ENCODE data around the gene NTF4.
A peak's percentile ranks its signal among the peaks of the same experiment; 100 is the strongest.
"Not testable (repeated sequence)": the region's sequence is repeated elsewhere in the genome, so short reads cannot be mapped to it uniquely, and the experiment has no call there.

The NTF4 gene

DNA sequence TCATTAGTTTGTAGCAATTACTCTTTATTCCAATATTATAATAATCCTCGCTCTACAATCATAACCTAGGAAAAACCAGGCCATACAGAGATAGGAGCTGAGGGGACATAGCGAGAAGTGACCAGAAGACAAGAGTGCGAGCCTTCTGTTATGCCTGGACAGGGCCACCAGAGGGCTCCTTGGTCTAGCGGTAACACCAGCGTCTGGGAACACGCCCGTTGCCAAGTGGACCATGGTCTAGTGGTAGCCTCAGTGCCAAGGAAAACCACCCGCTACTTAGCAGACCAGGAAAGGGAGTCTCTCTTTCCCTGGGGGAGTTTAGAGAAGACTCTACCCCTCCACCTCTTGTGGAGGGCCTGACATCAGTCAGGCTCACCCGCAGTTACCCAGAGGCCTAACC, 10.3 kb upstream of the NTF4 start:
- H3K9me3 ChIP-seq (ENCODE audit: control extremely low read depth in 1 of 5, control insufficient read depth in 4 of 5, insufficient read depth in 2 of 5, low read depth in 1 of 5, low read length in 4 of 5) = peaks cover 0 to 12% (median 4%) of the 10 kb centered on the region in 5 experiments
- H3K4me1 ChIP-seq (ENCODE audit: control extremely low read depth in 1 of 4, control insufficient read depth in 4 of 4, insufficient read depth in 4 of 4, low read length in 3 of 4); H3K4me3 ChIP-seq (ENCODE audit: control insufficient read depth in 1 of 7, extremely low read depth in 1 of 7, insufficient read depth in 4 of 7, low read depth in 2 of 7, low read length in 6 of 7); H3K27ac ChIP-seq (ENCODE audit: insufficient read depth in 1 of 2, low read depth in 1 of 2, low read length in 2 of 2, poor library complexity in 1 of 2, severe bottlenecking in 2 of 2); POLR2A ChIA-PET; H3K36me3 ChIP-seq (ENCODE audit: control insufficient read depth in 4 of 4, insufficient read depth in 4 of 4, low read length in 3 of 4); DNase-seq: not testable (repeated sequence)
- 4% methylated on average over 5 of the region's 9 CpGs for WGBS (ENCODE audit: insufficient coverage)
- CTCF ChIA-PET = interaction anchor here (1.3 to 2.3 kb wide), 3 partner anchors 12 to 125 kb away, joined by 3 to 5 read pairs (median 5); no protein-coding TSS in a partner anchor
- H3K27me3 ChIP-seq (replicated peaks in 2 of 5; ENCODE audit: control insufficient read depth in 4 of 5, insufficient read depth in 5 of 5, low read length in 4 of 5) = peaks cover 0 to 44% (median 20%) of the 10 kb centered on the region in 5 experiments

DNA sequence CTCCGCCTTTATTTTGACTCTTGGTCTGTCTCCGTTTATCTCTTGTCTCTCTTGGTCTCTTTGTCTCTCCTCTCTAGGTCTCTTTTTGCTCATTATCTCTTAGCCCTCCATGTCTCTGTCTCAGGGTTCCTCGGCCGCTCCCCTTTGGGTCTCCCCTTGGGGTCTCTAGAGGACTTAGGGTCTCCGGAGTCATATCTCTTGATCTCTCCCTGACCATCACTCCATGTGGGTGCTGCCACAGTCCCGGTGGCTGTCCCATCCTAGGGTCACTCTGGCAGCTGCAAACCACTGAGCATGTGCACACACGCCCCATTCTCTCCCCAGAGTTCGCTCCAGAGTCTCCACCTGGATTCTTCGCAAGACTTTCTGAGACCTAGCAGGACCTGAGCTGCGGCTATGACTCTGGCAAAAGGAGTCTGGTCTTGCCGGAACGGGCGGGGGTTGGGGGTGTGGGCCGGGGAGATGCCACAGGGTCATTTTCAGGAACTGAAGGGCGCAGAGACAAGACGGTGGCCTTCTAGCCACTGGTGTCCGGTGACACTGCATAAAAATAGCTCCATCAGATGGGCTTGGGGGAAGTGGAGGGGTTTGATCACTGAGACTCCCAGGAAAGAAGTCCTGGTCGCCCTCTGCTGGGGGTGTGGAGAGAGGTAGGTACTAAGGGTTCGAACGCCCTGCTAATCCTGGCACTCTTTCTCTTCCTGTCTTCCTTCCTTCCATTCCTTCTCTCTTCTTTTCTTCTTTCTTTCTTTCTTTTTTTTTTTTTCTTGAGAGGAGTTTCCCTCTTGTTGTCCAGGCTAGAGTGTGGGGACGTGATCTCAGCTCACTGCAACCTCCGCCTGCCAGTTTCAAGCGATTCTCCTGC, 9.1 kb upstream of the NTF4 start:
- H3K36me3 ChIP-seq (ENCODE audit: control insufficient read depth in 4 of 4, insufficient read depth in 4 of 4, low read length in 3 of 4) = no peaks in the 10 kb centered on the region
- ChIA-PET POLR2A (interaction anchor here (0.6 kb wide), 1 partner anchor 162 kb away, joined by 6 read pairs; no protein-coding TSS in a partner anchor), CTCF (interaction anchor here (0.5 to 2.3 kb wide), 12 partner anchors 13 to 286 kb away, joined by 3 to 6 read pairs (median 3); partner anchors contain the start of gene CGB7)
- H3K27ac ChIP-seq (ENCODE audit: insufficient read depth in 1 of 2, low read depth in 1 of 2, low read length in 2 of 2, poor library complexity in 1 of 2, severe bottlenecking in 2 of 2) = no peak overlapping the region
- peaks cover 0 to 12% (median 4%) of the 10 kb centered on the region in 5 experiments for H3K9me3 ChIP-seq (ENCODE audit: control extremely low read depth in 1 of 5, control insufficient read depth in 4 of 5, insufficient read depth in 2 of 5, low read depth in 1 of 5, low read length in 4 of 5)
- no peak overlapping the region for H3K4me3 ChIP-seq (ENCODE audit: control insufficient read depth in 1 of 7, extremely low read depth in 1 of 7, insufficient read depth in 4 of 7, low read depth in 2 of 7, low read length in 6 of 7)
- H3K4me1 ChIP-seq (ENCODE audit: control extremely low read depth in 1 of 4, control insufficient read depth in 4 of 4, insufficient read depth in 4 of 4, low read length in 3 of 4) = peaks cover 0 to 6% (median 6%) of the 10 kb centered on the region in 4 experiments
- DNase-seq = peak in 2 of 3 donors; percentile 31 to 34
- peaks cover 8 to 55% (median 22%) of the 10 kb centered on the region in 5 experiments for H3K27me3 ChIP-seq (replicated peaks in 2 of 5; ENCODE audit: control insufficient read depth in 4 of 5, insufficient read depth in 5 of 5, low read length in 4 of 5)
- WGBS (ENCODE audit: insufficient coverage) = 55% methylated on average over 19 of the region's 23 CpGs

GRCh38 chr19:49071860-49072547, 7.4 kb upstream of the NTF4 start:
- CTCF ChIA-PET = no interaction called here
- no peak overlapping the region for H3K4me3 ChIP-seq (ENCODE audit: control insufficient read depth in 1 of 7, extremely low read depth in 1 of 7, insufficient read depth in 4 of 7, low read depth in 2 of 7, low read length in 6 of 7)

GRCh38 chr19:49070416-49070815, 5.8 kb upstream of the NTF4 start:
- POLR2A ChIA-PET = interaction anchor here (0.6 kb wide), 1 partner anchor 11 kb away, joined by 3 read pairs; no protein-coding TSS in a partner anchor
- peaks cover 0 to 6% (median 6%) of the 10 kb centered on the region in 4 experiments for H3K4me1 ChIP-seq (ENCODE audit: control extremely low read depth in 1 of 4, control insufficient read depth in 4 of 4, insufficient read depth in 4 of 4, low read length in 3 of 4)
- H3K9me3 ChIP-seq (ENCODE audit: control extremely low read depth in 1 of 5, control insufficient read depth in 4 of 5, insufficient read depth in 2 of 5, low read depth in 1 of 5, low read length in 4 of 5) = peaks cover 0 to 12% (median 4%) of the 10 kb centered on the region in 5 experiments
- no peaks in the 10 kb centered on the region for H3K36me3 ChIP-seq (ENCODE audit: control insufficient read depth in 4 of 4, insufficient read depth in 4 of 4, low read length in 3 of 4)
- DNase-seq = no peak
- 97% methylated on average over 21 of the region's 21 CpGs for WGBS (ENCODE audit: insufficient coverage)
- peaks cover 8 to 86% (median 30%) of the 10 kb centered on the region in 5 experiments for H3K27me3 ChIP-seq (replicated peaks in 2 of 5; ENCODE audit: control insufficient read depth in 4 of 5, insufficient read depth in 5 of 5, low read length in 4 of 5)
- H3K27ac ChIP-seq (ENCODE audit: insufficient read depth in 1 of 2, low read depth in 1 of 2, low read length in 2 of 2, poor library complexity in 1 of 2, severe bottlenecking in 2 of 2) = no peak overlapping the region
- CTCF ChIA-PET = interaction anchor here (1.0 kb wide), 1 partner anchor 13 kb away, joined by 3 read pairs; no protein-coding TSS in a partner anchor
- no peak overlapping the region for H3K4me3 ChIP-seq (ENCODE audit: control insufficient read depth in 1 of 7, extremely low read depth in 1 of 7, insufficient read depth in 4 of 7, low read depth in 2 of 7, low read length in 6 of 7)

More at GRCh38 chr19:49071860-49072547, 7.4 kb upstream of the NTF4 start:
- Histone ChIP-seq H3K4me1 (ENCODE audit: control extremely low read depth in 1 of 4, control insufficient read depth in 4 of 4, insufficient read depth in 4 of 4, low read length in 3 of 4) (peaks cover 0 to 6% (median 6%) of the 10 kb centered on the region in 4 experiments), H3K36me3 (ENCODE audit: control insufficient read depth in 4 of 4, insufficient read depth in 4 of 4, low read length in 3 of 4) (no peaks in the 10 kb centered on the region), H3K27me3 (replicated peaks in 2 of 5; ENCODE audit: control insufficient read depth in 4 of 5, insufficient read depth in 5 of 5, low read length in 4 of 5) (peaks cover 8 to 70% (median 22%) of the 10 kb centered on the region in 5 experiments), H3K27ac (ENCODE audit: insufficient read depth in 1 of 2, low read depth in 1 of 2, low read length in 2 of 2, poor library complexity in 1 of 2, severe bottlenecking in 2 of 2) (no peak overlapping the region), H3K9me3 (ENCODE audit: control extremely low read depth in 1 of 5, control insufficient read depth in 4 of 5, insufficient read depth in 2 of 5, low read depth in 1 of 5, low read length in 4 of 5) (peaks cover 0 to 12% (median 4%) of the 10 kb centered on the region in 5 experiments)
- 5% methylated on average over 70 of the region's 93 CpGs for WGBS (ENCODE audit: insufficient coverage)
- POLR2A ChIA-PET = interaction anchor here (0.7 kb wide), 1 partner anchor 61 kb away, joined by 3 read pairs; no protein-coding TSS in a partner anchor
- DNase-seq = peak; percentile 13 to 52 (median 40)

DNA sequence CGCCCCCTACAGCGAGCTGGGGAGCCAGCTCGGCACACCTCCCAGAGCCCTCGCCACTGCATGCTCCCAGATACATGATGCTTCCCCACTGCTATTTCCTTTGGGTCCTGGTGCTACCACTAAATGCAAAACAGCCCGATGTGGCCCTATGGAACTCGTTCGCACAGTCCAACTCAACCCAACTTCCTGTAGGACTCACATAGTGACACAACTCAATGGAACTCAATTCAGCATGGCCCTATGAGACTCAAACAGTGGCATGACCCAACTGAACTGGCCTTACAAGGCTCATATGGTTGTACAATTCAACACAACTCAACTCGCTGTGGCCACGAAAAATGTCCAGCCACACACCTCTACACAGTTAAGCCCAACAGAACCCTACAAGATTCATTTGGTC, 4.4 kb upstream of the NTF4 start:
- H3K4me1 ChIP-seq (ENCODE audit: control extremely low read depth in 1 of 4, control insufficient read depth in 4 of 4, insufficient read depth in 4 of 4, low read length in 3 of 4) = peaks cover 0 to 8% (median 6%) of the 10 kb centered on the region in 4 experiments
- no peak for DNase-seq
- H3K27me3 ChIP-seq (replicated peaks in 2 of 5; ENCODE audit: control insufficient read depth in 4 of 5, insufficient read depth in 5 of 5, low read length in 4 of 5) = peaks cover 8 to 95% (median 32%) of the 10 kb centered on the region in 5 experiments
- H3K4me3 ChIP-seq (ENCODE audit: control insufficient read depth in 1 of 7, extremely low read depth in 1 of 7, insufficient read depth in 4 of 7, low read depth in 2 of 7, low read length in 6 of 7) = no peak overlapping the region
- no peaks in the 10 kb centered on the region for H3K36me3 ChIP-seq (ENCODE audit: control insufficient read depth in 4 of 4, insufficient read depth in 4 of 4, low read length in 3 of 4)
- ChIA-PET CTCF (interaction anchor here (0.9 to 1.4 kb wide), 2 partner anchors 8 to 29 kb away, joined by 3 to 4 read pairs; no protein-coding TSS in a partner anchor), POLR2A (no interaction called here)
- H3K9me3 ChIP-seq (ENCODE audit: control extremely low read depth in 1 of 5, control insufficient read depth in 4 of 5, insufficient read depth in 2 of 5, low read depth in 1 of 5, low read length in 4 of 5) = peaks cover 0 to 12% (median 4%) of the 10 kb centered on the region in 5 experiments
- WGBS (ENCODE audit: insufficient coverage) = 94% methylated on average over 7 of the region's 9 CpGs
- no peak overlapping the region for H3K27ac ChIP-seq (ENCODE audit: insufficient read depth in 1 of 2, low read depth in 1 of 2, low read length in 2 of 2, poor library complexity in 1 of 2, severe bottlenecking in 2 of 2)

DNA sequence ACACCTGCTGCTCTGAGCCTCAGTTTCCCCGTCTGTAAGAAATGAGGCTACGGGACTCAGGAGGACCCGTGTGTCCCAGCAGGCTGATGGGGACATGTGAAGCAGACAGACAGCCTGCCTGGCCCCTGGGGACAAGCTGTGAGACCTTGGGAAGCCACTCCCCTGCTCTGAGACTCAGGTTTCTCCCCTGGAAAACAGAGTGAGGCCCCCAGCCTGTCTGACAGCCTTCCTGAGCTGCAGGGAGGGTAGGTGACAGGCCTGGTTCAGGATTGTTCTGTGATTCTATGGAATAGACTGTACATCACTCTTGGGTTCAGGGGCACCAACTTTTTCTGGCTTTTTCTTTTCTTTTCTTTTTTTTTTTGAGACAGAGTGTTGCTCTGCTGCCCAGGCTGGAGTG, 2.9 kb upstream of the NTF4 start:
- 68% methylated on average over 3 of the region's 3 CpGs for WGBS (ENCODE audit: insufficient coverage)
- H3K27ac ChIP-seq (ENCODE audit: insufficient read depth in 1 of 2, low read depth in 1 of 2, low read length in 2 of 2, poor library complexity in 1 of 2, severe bottlenecking in 2 of 2) = no peak overlapping the region
- peaks cover 8 to 95% (median 28%) of the 10 kb centered on the region in 5 experiments for H3K27me3 ChIP-seq (replicated peaks in 2 of 5; ENCODE audit: control insufficient read depth in 4 of 5, insufficient read depth in 5 of 5, low read length in 4 of 5)
- ChIA-PET CTCF (interaction anchor here (1.6 kb wide), 1 partner anchor 157 kb away, joined by 3 read pairs; no protein-coding TSS in a partner anchor), POLR2A (no interaction called here)
- H3K36me3 ChIP-seq (ENCODE audit: control insufficient read depth in 4 of 4, insufficient read depth in 4 of 4, low read length in 3 of 4) = no peaks in the 10 kb centered on the region
- H3K4me1 ChIP-seq (ENCODE audit: control extremely low read depth in 1 of 4, control insufficient read depth in 4 of 4, insufficient read depth in 4 of 4, low read length in 3 of 4) = peaks cover 0 to 4% (median 2%) of the 10 kb centered on the region in 4 experiments
- H3K4me3 ChIP-seq (ENCODE audit: control insufficient read depth in 1 of 7, extremely low read depth in 1 of 7, insufficient read depth in 4 of 7, low read depth in 2 of 7, low read length in 6 of 7) = no peak overlapping the region
- peaks cover 0 to 12% (median 4%) of the 10 kb centered on the region in 5 experiments for H3K9me3 ChIP-seq (ENCODE audit: control extremely low read depth in 1 of 5, control insufficient read depth in 4 of 5, insufficient read depth in 2 of 5, low read depth in 1 of 5, low read length in 4 of 5)
- DNase-seq = no peak

All from common myeloid progenitor, CD34-positive (primary cell).